HFF-Myc (cell line): Measurements from ENCODE around the gene GSTM5.
A peak's percentile ranks its signal among the peaks of the same experiment; 100 is the strongest.
"Not testable (repeated sequence)": the region's sequence is repeated elsewhere in the genome, so short reads cannot be mapped to it uniquely, and the experiment has no call there.

ENCODE experiments used
- DNase-seq: peaks from one replicate; pipeline ENCODE4 v3.0.0-alpha.2; 2011; ENCODE audit warnings: low read depth; ENCODE audit errors: extremely low read depth
- H3K4me3 ChIP-seq: replicated peaks from 2 replicates; pipeline ENCODE4 v1.5.1; 2011; ENCODE audit warnings: low read depth, mild to moderate bottlenecking, control low read depth, low read length
- CTCF ChIP-seq: IDR thresholded peaks from 2 replicates; pipeline ENCODE4 v1.5.1; 2012; ENCODE audit warnings: mild to moderate bottlenecking, low read depth, low read length, control low read depth; ENCODE audit errors: missing control alignments

Gene GSTM5

GRCh38 chr1:109697066-109697465 is 15.0 kb upstream of the GSTM5 start:
- no peak for TF ChIP-seq CTCF
- no peak for DNase-seq
- H3K4me3 ChIP-seq = no peak overlapping the region

GRCh38 chr1:109697861-109698260 is 14.2 kb upstream of the GSTM5 start:
- not testable (repeated sequence) for DNase-seq, H3K4me3 ChIP-seq

GRCh38 chr1:109702940-109703339 is 9.1 kb upstream of the GSTM5 start:
- H3K4me3 ChIP-seq, DNase-seq: not testable (repeated sequence)

- DNase-seq = no peak
- no peak overlapping the region for H3K4me3 ChIP-seq
- no peak for TF ChIP-seq CTCF
Measured at GRCh38 chr1:109704173-109704572, 7.9 kb upstream of the GSTM5 start.

- TF ChIP-seq CTCF = no peak
- no peak for DNase-seq
- H3K4me3 ChIP-seq = no peak overlapping the region
Measured at GRCh38 chr1:109705411-109705810, 6.6 kb upstream of the GSTM5 start.

- DNase-seq, H3K4me3 ChIP-seq: not testable (repeated sequence)
Measured at GRCh38 chr1:109708949-109709348, 3.1 kb upstream of the GSTM5 start.

- not testable (repeated sequence) for H3K4me3 ChIP-seq, DNase-seq
Measured at GRCh38 chr1:109709822-109710221, 2.2 kb upstream of the GSTM5 start.

GRCh38 chr1:109712321-109712864 is 342 bp downstream of the GSTM5 start:
- no peak for DNase-seq
- H3K4me3 ChIP-seq = peak overlapping the region; percentile 3; the same call in 1 of the 2 replicates
- no peak for TF ChIP-seq CTCF

- TF ChIP-seq CTCF = no peak
- H3K4me3 ChIP-seq = no peak overlapping the region
- DNase-seq = no peak
Measured at GRCh38 chr1:109713636-109714035, 1.6 kb downstream of the GSTM5 start.
